Stimulated activated memory B cell treated with anti-CD40 and anti-IgM and Interleukin-4, amounts not matched to agents 10 μg/mL and 1 μg/mL and 100 μg/mL, for 72 hours (primary cell): ENCODE data around the gene FBXW11.
"Not testable (repeated sequence)": the region's sequence is repeated elsewhere in the genome, so short reads cannot be mapped to it uniquely, and the experiment has no call there.

Experiments used
- ATAC-seq: fragments of 150-1000 bp; cut with Tn5 transposase; 2 replicates; pipeline ENCODE4 v1.10.0; 2021
- H3K27ac Mint-ChIP-seq: one replicate; pipeline ENCODE4 v1.8.0; 2022; ENCODE audit warnings: mild to moderate bottlenecking, mixed read lengths
- H3K27me3 Mint-ChIP-seq: one replicate; pipeline ENCODE4 v1.8.0; 2022; ENCODE audit warnings: mixed read lengths
- H3K36me3 Mint-ChIP-seq: one replicate; pipeline ENCODE4 v1.8.0; 2022; ENCODE audit warnings: mixed read lengths
- H3K4me1 Mint-ChIP-seq: one replicate; pipeline ENCODE4 v1.8.0; 2022; ENCODE audit warnings: mixed read lengths
- H3K4me3 Mint-ChIP-seq: one replicate; pipeline ENCODE4 v1.8.0; 2022; ENCODE audit warnings: mild to moderate bottlenecking, moderate library complexity, mixed read lengths
- H3K9me3 Mint-ChIP-seq: one replicate; pipeline ENCODE4 v1.8.0; 2022; ENCODE audit warnings: mixed read lengths

Gene FBXW11

DNA sequence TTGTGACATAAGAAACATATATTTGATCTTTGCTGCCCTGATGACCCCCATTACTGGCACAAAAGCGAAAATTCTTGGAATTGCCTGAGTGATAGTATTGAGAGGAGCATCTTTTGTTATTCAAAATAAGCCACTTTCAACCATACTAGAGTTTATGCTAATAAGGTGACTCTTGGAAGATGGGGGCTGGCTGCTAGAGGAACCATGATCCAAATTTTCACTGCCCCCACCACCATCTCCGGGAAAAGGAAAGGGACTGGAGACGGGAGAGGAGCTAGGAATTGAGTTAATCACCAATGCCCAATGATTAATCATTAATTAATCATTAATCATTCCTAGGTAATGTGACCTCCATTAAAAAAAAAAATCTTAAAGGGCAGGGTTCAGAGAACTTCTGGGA lies 25.6 kb downstream of the FBXW11 start:
- H3K4me1 Mint-ChIP-seq = peaks cover 71% of the 10 kb centered on the region
- no peaks in the 10 kb centered on the region for H3K9me3 Mint-ChIP-seq
- peaks cover 45% of the 10 kb centered on the region for H3K36me3 Mint-ChIP-seq
- no peak overlapping the region for H3K4me3 Mint-ChIP-seq
- ATAC-seq = no peak
- no peaks in the 10 kb centered on the region for H3K27me3 Mint-ChIP-seq
- peak overlapping the region; percentile 67 for H3K27ac Mint-ChIP-seq

DNA sequence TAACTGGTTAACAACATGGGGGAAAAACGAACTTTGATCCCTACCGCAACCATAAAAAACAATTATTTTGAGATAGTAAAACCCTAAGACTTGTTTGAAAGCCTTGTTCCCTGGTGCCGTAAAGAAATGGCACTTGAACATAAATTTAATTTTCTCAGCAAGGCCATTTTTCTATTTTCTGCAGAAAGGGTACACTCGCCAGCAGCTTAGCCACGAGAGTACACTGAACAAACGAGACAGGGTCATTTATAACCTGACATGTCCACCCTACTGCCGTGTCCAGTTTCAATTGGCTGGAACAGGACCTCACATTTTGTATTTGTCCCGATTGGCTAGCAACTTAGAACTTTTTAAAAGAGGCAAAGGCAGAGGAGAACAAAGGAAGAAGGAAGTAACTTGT lies 26.8 kb downstream of the FBXW11 start:
- Mint-ChIP-seq H3K36me3 (peaks cover 54% of the 10 kb centered on the region), H3K27ac (no peak overlapping the region), H3K4me3 (no peak overlapping the region), H3K4me1 (peaks cover 75% of the 10 kb centered on the region), H3K27me3 (no peaks in the 10 kb centered on the region), H3K9me3 (no peaks in the 10 kb centered on the region)
- ATAC-seq = no peak

DNA sequence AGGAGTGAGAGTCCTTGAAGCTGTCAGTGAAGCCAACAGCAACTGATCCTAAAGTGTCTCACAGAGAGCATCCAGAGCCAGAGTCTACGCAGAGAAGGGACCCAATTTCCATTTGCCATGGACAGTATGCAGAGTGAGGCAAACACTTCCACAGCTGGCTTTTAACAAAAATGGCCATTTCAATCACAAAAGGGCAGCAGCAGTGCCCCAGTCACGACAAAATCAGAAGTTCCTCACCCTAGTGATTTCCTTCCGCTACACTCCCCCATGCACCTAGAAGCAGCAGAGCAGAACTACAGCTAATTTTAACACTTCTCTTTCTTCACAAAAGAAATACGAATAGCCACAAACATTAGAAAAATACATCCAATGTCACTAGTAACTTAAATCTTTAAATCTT lies 27.9 kb downstream of the FBXW11 start:
- ATAC-seq = peak; percentile 92
- peaks cover 54% of the 10 kb centered on the region for H3K36me3 Mint-ChIP-seq
- no peaks in the 10 kb centered on the region for H3K27me3 Mint-ChIP-seq
- H3K4me1 Mint-ChIP-seq = peaks cover 69% of the 10 kb centered on the region
- H3K27ac Mint-ChIP-seq = peak overlapping the region; percentile 90
- H3K4me3 Mint-ChIP-seq = peak overlapping the region; percentile 68
- no peaks in the 10 kb centered on the region for H3K9me3 Mint-ChIP-seq

DNA sequence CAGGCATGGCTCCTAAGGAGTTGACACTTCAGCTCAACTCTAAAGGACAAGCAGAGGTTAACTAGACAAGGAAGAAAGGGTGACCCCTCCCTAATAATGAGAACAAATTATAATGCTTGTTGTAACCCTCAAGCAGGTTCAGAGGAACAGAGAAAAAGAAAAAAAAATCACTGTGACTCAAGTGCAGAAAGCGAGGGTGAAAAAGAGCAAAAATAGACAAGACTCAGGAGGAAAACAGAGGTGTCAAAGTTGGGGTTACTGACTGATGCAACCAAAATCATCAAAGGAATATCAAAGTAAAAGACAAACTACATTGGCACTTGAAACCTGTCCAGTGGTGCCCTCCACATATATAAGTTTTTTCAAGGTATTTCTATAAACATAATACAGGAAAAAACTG lies 28.4 kb downstream of the FBXW11 start:
- no peaks in the 10 kb centered on the region for H3K27me3 Mint-ChIP-seq
- H3K36me3 Mint-ChIP-seq = peaks cover 58% of the 10 kb centered on the region
- H3K4me1 Mint-ChIP-seq = peaks cover 69% of the 10 kb centered on the region
- no peaks in the 10 kb centered on the region for H3K9me3 Mint-ChIP-seq
- H3K4me3 Mint-ChIP-seq = peak overlapping the region; percentile 68
- peak; percentile 62 for ATAC-seq
- peak overlapping the region; percentile 90 for H3K27ac Mint-ChIP-seq

DNA sequence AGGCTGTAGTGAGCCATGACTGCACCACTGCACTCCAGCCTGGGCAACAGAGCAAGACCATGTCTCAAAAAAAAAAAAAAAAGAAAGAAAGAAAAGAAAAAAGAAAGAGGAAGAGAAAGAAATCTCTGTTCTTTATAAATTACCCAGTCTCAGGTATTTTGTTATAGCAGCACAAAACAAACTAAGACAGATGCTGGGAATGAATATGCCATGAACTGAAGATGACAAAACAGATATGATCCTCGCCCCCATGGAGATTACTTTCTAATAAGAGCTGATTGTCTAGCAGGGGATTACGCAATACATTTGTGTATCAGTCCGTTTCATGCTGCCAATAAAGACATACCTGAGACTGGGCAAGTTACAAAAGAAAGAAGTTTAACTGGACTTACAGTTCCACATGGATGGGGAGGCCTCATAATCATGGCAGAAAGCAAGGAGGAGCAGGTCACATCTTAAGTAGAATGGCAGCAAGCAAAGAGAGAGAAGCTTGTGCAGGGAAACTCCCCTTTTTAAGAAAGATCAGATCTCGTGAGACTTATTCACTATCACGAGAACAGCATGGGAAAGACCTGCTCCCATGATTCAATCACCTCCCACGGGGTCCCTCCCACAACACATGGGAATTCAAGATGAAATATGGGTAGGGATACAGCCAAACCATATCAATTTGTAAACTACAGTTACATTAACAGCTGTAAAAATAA lies 29.0 kb downstream of the FBXW11 start:
- Mint-ChIP-seq H3K27ac (peak overlapping the region; percentile 90), H3K36me3 (peaks cover 60% of the 10 kb centered on the region), H3K4me1 (peaks cover 68% of the 10 kb centered on the region), H3K4me3 (peak overlapping the region; percentile 68)
- not testable (repeated sequence) for ATAC-seq, H3K27me3 Mint-ChIP-seq, H3K9me3 Mint-ChIP-seq

DNA sequence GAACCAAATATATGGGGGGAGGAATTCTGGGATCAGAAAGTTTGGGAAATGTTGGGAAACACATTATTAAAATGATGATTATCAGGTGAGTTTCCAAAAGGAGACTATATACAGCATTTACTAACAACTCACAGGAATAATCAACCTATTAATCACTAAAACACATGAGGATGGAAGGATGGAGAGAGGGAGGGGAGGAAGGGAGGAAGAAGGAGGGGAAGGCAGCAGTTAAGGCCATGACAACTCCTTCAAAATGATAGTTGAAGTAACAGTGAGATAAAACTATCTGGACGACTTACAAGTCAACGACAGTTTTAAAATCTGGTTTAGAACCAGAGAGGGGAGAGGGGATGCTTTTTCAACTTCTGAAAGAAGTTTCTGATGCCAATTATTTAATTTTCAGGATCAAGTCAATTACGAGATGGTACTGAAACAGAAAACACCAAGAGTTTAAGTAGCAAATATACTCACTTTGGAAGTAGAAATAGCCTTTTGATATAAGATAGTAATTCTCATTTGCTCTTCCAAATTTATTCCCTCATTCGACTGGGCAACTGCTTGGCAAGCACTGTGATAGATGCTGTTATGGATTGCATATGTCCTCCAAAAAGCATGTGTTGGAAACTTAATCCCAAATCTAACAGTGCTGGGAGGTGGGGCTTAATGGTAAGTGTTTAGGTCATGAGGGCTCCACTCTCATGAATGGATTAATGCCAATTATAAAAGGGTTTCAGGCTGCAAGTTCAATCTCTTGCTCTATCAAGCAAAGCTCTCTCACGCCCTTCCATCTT lies 30.4 kb downstream of the FBXW11 start:
- H3K27ac Mint-ChIP-seq = peak overlapping the region; percentile 90
- peaks cover 62% of the 10 kb centered on the region for H3K4me1 Mint-ChIP-seq
- H3K9me3 Mint-ChIP-seq = no peaks in the 10 kb centered on the region

DNA sequence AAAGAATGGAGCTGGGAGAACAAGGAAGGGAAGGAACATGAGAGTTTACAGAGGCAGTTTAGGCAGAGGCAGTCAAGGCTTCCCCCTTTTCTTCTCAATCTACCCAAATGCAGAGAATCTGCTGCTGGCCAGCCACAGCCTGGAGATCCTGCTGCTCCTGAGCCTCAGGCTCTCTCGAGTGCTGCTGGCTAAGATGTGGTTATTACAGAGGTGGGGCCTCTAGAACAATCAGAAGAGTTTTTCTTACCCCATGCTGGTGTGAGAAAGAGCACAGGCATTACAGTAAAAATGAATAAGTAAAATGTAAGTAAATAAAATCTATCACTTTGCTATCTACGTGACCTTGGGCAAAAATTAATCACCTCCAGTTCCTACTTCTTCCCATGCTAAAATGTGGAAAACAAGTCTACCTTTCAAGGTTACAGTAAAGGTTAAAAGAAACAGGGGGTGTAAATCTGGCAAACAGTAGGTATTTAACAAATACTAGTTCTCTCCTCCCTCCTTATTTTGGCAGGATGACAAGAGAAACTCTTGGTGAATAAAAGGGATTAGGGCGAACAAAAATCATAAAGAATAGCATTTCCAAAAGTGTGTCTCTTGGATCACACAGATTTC lies 31.1 kb downstream of the FBXW11 start:
- Mint-ChIP-seq H3K27ac (peak overlapping the region; percentile 90), H3K9me3 (peaks cover under 1% of the 10 kb centered on the region), H3K36me3 (peaks cover 61% of the 10 kb centered on the region), H3K4me3 (no peak overlapping the region), H3K4me1 (peaks cover 69% of the 10 kb centered on the region), H3K27me3 (no peaks in the 10 kb centered on the region)
- no peak for ATAC-seq

More for the DNA sequence above, 30.4 kb downstream of the FBXW11 start:
- H3K36me3 Mint-ChIP-seq = peaks cover 54% of the 10 kb centered on the region
- no peak overlapping the region for H3K4me3 Mint-ChIP-seq
- H3K27me3 Mint-ChIP-seq = no peaks in the 10 kb centered on the region
- no peak for ATAC-seq

DNA sequence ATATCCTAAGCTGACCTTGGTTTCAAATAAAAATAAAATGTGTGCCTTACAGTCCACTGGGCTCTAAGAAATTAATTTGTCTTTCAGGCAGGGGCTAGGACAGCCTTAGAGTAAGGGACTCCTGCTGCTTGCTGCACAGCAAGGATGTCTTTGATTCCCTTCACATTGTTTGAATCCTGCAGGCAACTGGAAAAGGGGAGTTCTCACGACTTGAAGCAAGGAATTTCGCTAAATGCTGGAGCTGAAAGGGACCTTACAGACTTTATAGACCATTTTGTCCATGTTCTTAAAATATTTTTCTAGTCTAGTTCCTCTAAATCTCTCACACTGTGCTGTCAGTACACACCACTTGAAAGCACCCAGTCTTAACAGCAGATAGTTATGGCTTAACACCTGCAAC lies 35.6 kb downstream of the FBXW11 start:
- Mint-ChIP-seq H3K36me3 (peaks cover 50% of the 10 kb centered on the region), H3K4me3 (no peak overlapping the region), H3K9me3 (peaks cover 5% of the 10 kb centered on the region), H3K4me1 (peaks cover 75% of the 10 kb centered on the region), H3K27ac (peak overlapping the region; percentile 14), H3K27me3 (no peaks in the 10 kb centered on the region)
- no peak for ATAC-seq

DNA sequence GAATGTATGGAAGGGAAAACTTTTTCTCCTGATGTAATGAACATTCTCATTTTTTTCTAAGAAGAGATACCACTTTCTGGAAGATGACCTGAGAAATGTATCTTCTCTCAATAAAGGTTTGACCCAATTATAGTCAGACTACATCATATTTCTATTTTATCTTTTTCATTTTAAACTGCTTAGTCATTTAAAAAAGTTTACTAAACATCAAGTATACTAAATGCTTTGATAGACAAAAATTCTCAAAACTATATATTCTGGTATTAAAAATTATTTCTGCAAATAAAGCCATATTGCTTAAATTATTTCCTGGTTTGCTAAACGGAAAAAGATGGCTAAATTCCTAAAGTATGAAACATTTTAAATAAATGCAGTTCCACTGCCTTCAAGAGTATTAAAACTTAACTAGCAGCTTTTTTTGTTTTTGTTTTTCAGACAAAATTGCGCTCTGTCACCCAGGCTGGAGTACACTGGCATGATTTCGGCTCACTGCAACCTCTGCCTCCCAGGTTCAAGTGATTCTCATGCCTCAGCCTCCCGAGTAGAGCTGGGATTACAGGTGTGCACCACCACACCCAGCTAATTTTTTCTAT lies 37.1 kb downstream of the FBXW11 start:
- Mint-ChIP-seq H3K9me3 (peaks cover 5% of the 10 kb centered on the region), H3K36me3 (peaks cover 43% of the 10 kb centered on the region), H3K4me3 (no peak overlapping the region), H3K4me1 (peaks cover 74% of the 10 kb centered on the region), H3K27ac (peak overlapping the region; percentile 90), H3K27me3 (no peaks in the 10 kb centered on the region)
- ATAC-seq = no peak

DNA sequence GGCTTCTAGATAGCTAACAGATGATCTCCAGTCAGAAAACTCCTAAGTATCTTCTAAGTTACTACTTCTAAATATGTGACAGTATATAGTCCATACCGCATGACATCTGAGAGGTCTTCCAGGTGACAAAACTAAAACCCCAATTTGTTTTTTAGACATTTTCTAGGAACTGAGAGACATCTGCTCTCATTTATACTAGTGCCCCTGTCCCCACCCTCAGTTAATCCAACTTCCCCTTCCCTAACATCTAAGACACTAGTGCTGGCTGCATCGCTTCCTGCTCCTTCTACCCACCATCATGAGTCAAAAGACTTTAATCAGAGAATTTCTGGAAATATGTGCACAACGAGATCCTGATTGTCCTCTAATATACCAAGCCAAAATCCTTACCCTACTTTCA lies 37.9 kb downstream of the FBXW11 start:
- Mint-ChIP-seq H3K27ac (peak overlapping the region; percentile 90), H3K9me3 (peaks cover 5% of the 10 kb centered on the region), H3K4me1 (peaks cover 78% of the 10 kb centered on the region), H3K27me3 (no peaks in the 10 kb centered on the region), H3K36me3 (peaks cover 43% of the 10 kb centered on the region), H3K4me3 (peak overlapping the region; percentile 38)
- ATAC-seq = peak; percentile 90

DNA sequence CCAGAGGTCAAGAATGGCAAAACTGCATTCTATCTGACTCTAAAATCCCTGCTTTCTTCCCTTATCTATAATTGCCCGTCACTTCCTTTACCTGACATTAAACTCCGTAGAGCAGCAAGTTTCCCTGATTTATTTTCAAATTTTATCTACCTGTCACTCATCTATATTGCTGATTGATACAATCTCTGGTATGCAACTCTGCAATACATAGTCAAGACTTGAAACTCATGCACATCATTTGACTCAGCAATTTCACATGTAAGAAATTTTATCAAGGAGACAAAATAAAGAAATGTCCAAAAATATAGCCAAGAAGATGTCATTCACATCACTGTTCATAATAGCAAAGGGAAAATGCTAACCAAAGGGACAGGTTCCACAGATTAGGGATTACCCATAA lies 39.5 kb downstream of the FBXW11 start:
- peaks cover 5% of the 10 kb centered on the region for H3K9me3 Mint-ChIP-seq
- no peak overlapping the region for H3K4me3 Mint-ChIP-seq
- peak overlapping the region; percentile 64 for H3K27ac Mint-ChIP-seq
- no peaks in the 10 kb centered on the region for H3K27me3 Mint-ChIP-seq
- H3K4me1 Mint-ChIP-seq = peaks cover 84% of the 10 kb centered on the region
- ATAC-seq = no peak
- peaks cover 45% of the 10 kb centered on the region for H3K36me3 Mint-ChIP-seq

DNA sequence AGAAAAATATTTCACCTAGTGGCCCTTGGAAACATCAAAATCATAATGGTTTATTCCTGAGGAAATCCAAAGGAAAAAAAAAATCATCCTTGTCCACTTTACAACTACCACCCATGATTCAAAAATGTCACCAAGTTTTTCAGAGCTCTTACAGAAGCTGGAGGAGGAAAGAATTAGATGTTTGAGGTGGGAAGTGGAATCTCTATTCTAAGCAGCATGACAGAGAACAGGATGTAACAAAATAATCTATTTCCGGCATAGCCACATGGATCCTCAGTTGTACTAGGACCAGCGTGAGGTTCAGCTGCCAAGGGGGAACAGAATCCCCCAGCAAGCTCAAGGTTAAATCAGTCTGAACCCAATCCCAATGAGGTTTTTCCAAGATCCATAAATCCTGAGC lies 40.2 kb downstream of the FBXW11 start:
- H3K27ac Mint-ChIP-seq = peak overlapping the region; percentile 64
- peaks cover 5% of the 10 kb centered on the region for H3K9me3 Mint-ChIP-seq
- no peaks in the 10 kb centered on the region for H3K27me3 Mint-ChIP-seq
- ATAC-seq = no peak
- H3K36me3 Mint-ChIP-seq = peaks cover 44% of the 10 kb centered on the region
- H3K4me3 Mint-ChIP-seq = no peak overlapping the region
- H3K4me1 Mint-ChIP-seq = peaks cover 87% of the 10 kb centered on the region

DNA sequence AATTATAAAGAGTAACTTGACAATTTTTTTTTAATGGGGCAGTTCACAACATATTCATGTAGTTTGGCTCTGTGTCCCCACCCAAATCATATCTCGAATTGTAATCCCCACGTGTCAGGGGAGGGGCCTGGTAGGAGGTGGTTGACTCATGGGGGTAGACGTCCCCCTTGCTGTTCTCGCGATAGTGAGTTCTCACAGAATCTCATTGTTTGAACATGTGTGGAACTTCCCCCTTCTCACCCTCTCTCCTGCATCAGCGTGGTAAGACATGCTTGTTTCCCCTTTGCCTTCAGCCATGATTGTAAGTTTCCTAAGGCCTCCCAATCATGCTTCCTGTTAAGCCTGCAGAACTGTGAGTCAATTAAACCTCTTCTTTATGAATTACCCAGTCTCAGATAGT lies 40.7 kb downstream of the FBXW11 start:
- peak overlapping the region; percentile 64 for H3K27ac Mint-ChIP-seq
- peaks cover 87% of the 10 kb centered on the region for H3K4me1 Mint-ChIP-seq
- H3K36me3 Mint-ChIP-seq = peaks cover 38% of the 10 kb centered on the region
- no peaks in the 10 kb centered on the region for H3K27me3 Mint-ChIP-seq
- no peak overlapping the region for H3K4me3 Mint-ChIP-seq
- ATAC-seq = no peak
- H3K9me3 Mint-ChIP-seq = peaks cover 5% of the 10 kb centered on the region

DNA sequence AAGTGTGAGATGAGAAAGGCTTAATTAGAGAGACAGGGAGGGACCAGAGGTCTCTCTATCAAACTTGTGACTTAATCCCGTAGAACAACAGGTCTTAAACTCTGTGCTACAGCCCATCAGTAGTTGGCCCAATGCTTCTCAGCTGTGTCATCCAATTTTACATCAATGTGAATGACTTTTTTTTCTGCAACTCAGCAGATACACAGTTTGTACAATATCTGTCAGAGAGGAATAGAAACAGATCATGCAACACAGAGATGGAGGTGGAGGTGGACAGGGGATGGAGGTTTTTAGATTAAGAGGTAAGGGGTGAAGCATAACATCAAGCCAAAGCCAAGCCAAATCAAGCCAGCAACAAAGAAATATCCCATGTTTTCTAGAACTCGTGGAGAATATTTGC lies 43.0 kb downstream of the FBXW11 start:
- peak overlapping the region; percentile 73 for H3K27ac Mint-ChIP-seq
- no peak for ATAC-seq

DNA sequence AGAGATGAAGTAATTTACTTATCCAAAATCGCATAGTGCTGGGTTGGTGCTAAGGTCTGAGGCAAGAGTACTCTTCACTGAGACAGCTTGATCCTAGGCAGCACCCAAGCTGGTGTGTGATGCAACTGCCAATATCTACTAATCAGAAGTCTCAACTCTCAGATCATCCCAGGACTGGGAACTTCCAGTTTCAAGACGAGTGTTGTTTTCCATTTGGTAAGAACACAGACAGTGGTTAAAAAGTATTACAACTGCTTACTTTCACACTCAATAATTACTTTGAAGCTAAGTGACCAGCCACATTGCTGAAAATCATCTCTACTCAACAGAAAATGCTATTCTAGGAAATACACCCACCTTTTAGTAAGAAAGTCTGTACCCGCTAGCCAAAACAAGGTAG lies 45.3 kb downstream of the FBXW11 start:
- Mint-ChIP-seq H3K27ac (peak overlapping the region; percentile 72), H3K27me3 (no peaks in the 10 kb centered on the region), H3K36me3 (peaks cover 13% of the 10 kb centered on the region), H3K4me1 (peaks cover 83% of the 10 kb centered on the region), H3K4me3 (peak overlapping the region; percentile 38), H3K9me3 (no peaks in the 10 kb centered on the region)
- peak; percentile 82 for ATAC-seq

More for the DNA sequence above, 43.0 kb downstream of the FBXW11 start:
- peaks cover 28% of the 10 kb centered on the region for H3K36me3 Mint-ChIP-seq
- H3K27me3 Mint-ChIP-seq = no peaks in the 10 kb centered on the region
- H3K9me3 Mint-ChIP-seq = no peaks in the 10 kb centered on the region
- peaks cover 82% of the 10 kb centered on the region for H3K4me1 Mint-ChIP-seq
- no peak overlapping the region for H3K4me3 Mint-ChIP-seq
